Brain pericyte (primary cell): ENCODE measurements around the gene SEMA4G.
"Not testable (repeated sequence)": the region's sequence is repeated elsewhere in the genome, so short reads cannot be mapped to it uniquely, and the experiment has no call there.

Experiments
- DNase-seq: peaks from one replicate; pipeline ENCODE4 v3.0.0-alpha.2; 2012; ENCODE audit warnings: low read depth, low spot score

SEMA4G gene

GRCh38 chr10:100970914-100971811, 1.9 kb downstream of the SEMA4G start:
- DNase-seq: no peak

- DNase-seq: no peak
Observed at GRCh38 chr10:100972115-100972903, 3.0 kb downstream of the SEMA4G start.

GRCh38 chr10:100972904-100973535, 3.7 kb downstream of the SEMA4G start:
- DNase-seq: no peak

- DNase-seq: not testable (repeated sequence)
Observed at GRCh38 chr10:100975397-100975796, 6.1 kb downstream of the SEMA4G start.

DNA sequence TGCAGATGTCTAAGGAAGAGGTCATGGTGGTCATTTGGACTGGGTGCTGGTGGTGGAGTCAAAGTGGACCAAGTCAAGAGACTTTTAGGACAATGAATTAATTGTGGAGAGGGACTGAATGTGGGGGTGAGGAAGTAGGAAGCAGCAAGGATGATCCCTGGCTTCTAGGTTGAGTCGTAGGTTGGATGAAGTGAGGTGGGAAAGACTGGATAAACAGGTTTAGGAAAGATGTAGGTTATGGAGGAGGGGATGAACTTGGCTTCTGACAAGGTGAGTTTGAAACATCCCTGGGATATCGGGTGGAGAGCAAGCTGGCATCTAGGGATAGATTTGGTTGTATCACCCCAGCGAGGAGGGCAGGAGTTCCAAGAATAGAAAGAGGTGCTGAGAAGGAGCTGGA, 7.6 kb downstream of the SEMA4G start:
- no peak for DNase-seq

GRCh38 chr10:100977436-100977835, 8.1 kb downstream of the SEMA4G start:
- no peak for DNase-seq

- no peak for DNase-seq
Observed at GRCh38 chr10:100978121-100978900, 9.0 kb downstream of the SEMA4G start.

DNA sequence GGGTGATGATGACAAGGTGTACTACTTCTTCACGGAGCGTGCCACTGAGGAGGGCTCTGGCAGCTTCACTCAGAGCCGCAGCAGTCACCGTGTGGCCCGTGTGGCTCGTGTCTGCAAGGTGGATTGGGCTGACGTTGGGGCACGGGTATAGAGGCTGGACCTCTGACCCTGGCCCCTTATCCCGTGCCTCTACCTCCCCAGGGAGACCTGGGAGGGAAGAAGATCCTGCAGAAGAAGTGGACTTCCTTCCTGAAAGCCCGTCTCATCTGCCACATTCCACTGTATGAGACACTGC, 9.5 kb downstream of the SEMA4G start:
- DNase-seq: no peak

DNA sequence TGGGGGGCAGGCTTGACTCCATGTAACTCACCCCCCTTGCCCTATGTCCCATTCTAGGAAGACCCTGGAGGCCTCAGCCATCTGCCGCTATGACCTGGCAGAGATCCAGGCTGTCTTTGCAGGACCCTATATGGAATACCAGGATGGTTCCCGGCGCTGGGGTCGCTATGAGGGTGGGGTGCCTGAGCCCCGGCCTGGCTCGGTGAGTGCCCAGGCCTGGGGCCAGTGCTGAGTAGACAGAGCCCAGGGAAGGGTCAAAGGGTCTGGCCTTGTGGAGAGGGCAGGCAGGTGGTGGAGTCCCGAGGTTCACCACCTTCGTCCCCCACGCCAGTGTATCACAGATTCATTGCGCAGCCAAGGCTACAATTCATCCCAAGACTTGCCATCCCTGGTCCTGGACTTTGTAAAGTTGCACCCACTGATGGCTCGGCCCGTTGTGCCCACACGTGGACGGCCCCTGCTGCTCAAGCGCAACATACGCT, 10.5 kb downstream of the SEMA4G start:
- no peak for DNase-seq

- no peak for DNase-seq
Observed at GRCh38 chr10:100980311-100980710, 11.0 kb downstream of the SEMA4G start.

DNA sequence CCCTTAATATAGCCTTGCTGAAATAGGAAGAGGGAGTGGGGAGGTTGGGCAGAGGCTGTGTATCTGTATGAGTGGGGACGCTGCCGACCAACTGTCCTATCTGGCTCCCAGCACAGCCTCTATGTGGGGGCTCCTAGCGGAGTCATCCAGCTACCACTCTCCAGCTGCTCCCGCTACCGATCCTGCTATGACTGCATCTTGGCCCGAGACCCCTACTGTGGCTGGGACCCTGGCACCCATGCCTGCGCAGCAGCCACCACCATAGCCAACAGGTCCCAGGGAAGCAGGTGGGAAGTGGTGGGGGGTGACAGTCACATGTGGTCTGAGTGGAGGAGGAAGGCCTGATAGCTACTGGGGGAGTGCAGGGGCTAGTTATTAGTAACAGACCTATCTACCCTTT, 11.4 kb downstream of the SEMA4G start:
- DNase-seq: no peak

- DNase-seq: no peak
Observed at GRCh38 chr10:100981178-100981772, 12.0 kb downstream of the SEMA4G start.

GRCh38 chr10:100982916-100983830, 13.9 kb downstream of the SEMA4G start:
- no peak for DNase-seq

DNA sequence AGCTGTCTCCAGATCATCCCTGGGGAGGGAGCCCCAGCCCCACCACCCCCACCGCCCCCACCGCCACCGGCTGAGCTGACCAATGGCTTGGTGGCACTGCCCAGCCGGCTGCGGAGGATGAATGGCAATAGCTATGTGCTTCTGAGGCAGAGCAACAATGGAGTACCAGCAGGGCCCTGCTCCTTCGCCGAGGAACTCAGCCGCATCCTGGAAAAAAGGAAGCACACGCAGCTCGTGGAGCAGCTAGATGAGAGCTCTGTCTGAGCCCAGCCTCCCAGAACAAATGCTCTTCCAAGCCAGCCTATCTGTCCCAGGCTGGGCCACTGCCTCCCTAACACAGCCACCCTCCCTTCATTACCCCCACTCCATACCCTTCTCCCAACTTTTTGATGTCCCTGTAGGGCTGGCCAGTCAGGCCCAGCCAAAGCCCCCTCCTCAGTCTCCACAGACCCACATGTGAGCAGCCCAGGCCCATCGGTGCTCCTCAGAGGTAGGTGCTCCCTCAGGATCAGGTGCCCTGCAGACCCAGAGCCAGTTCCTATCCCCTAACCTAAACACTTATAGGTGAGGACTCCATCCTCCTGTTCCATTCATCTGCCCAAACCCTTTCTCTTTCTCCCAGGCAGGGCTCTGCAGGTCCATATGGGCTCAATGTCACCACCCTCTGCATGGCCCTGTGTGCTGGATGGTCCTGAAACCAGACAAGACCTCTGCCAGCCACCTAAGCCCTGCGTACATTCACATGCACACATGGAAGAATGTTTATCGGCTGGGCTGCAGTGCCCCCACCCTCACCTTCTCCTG, 14.8 kb downstream of the SEMA4G start:
- no peak for DNase-seq

DNA sequence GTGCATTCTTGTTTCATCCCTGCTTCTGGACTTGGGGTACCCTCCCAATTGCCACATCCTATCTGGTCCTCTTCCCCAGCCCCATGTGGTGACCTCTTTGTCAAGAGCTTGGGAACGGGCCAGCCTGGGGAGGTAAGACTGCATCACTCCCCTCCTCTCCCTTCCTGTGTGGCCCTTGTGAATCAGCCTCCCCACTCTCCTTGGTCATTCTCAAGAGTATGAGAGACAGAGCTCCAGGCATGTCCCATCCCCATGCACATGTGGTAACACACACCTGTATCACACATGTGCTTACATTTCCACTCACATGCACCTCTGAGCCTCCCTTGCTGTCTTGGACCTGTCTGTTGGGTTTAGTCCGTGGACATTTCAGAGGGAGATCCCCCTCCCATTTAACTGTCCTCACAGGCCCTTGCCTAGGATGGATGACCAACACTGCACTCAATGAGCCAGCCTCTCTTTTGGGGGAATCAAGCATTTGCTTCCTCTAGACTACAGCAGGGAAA, 15.4 kb downstream of the SEMA4G start:
- DNase-seq: no peak

- DNase-seq: no peak
Observed at GRCh38 chr10:100985336-100985735, 16.0 kb downstream of the SEMA4G start.

- DNase-seq: no peak
Observed at GRCh38 chr10:100986623-100986951, 17.3 kb downstream of the SEMA4G start.

- no peak for DNase-seq
Observed at GRCh38 chr10:100986952-100987684, 17.8 kb downstream of the SEMA4G start, which contains the start of the genes MRPL43 and TWNK. Gene MRPL43 (minus strand): TSS chr10:100987497. CDS start chr10:100987443, 54 bp downstream. Gene TWNK (plus strand): TSS chr10:100987543. CDS start chr10:100988211, 668 bp downstream.
